GM19328 (cell line): Measurements from ENCODE around the gene ATP5PO.
"Not testable (repeated sequence)": the region's sequence is repeated elsewhere in the genome, so short reads cannot be mapped to it uniquely, and the experiment has no call there.

Experiments used
- ATAC-seq: cut with Tn5 transposase; IDR thresholded peaks from one replicate; pipeline ENCODE4 v1.9.1; 2021; ENCODE audit warnings: mild to moderate bottlenecking, moderate library complexity; ENCODE audit not compliant: unreplicated experiment

Gene ATP5PO

GRCh38 chr21:33940881-33941245 lies 25.3 kb upstream of the ATP5PO start:
- ATAC-seq = no peak

GRCh38 chr21:33940164-33940880 lies 24.7 kb upstream of the ATP5PO start:
- no peak for ATAC-seq

GRCh38 chr21:33939226-33939625 lies 23.6 kb upstream of the ATP5PO start:
- no peak for ATAC-seq

- no peak for ATAC-seq
Measured at GRCh38 chr21:33938381-33938780, 22.8 kb upstream of the ATP5PO start.

GRCh38 chr21:33937931-33938339 lies 22.3 kb upstream of the ATP5PO start:
- ATAC-seq = no peak

GRCh38 chr21:33937146-33937545 lies 21.5 kb upstream of the ATP5PO start:
- ATAC-seq = no peak

- no peak for ATAC-seq
Measured at GRCh38 chr21:33936301-33937038, 20.9 kb upstream of the ATP5PO start.

- ATAC-seq = no peak
Measured at GRCh38 chr21:33932731-33933130, 17.1 kb upstream of the ATP5PO start.

GRCh38 chr21:33931799-33932390 lies 16.3 kb upstream of the ATP5PO start:
- ATAC-seq = no peak

- not testable (repeated sequence) for ATAC-seq
Measured at GRCh38 chr21:33931052-33931798, 15.6 kb upstream of the ATP5PO start.

- not testable (repeated sequence) for ATAC-seq
Measured at GRCh38 chr21:33926248-33926647, 10.6 kb upstream of the ATP5PO start.

- ATAC-seq = no peak
Measured at GRCh38 chr21:33924766-33925100, 9.1 kb upstream of the ATP5PO start.

- no peak for ATAC-seq
Measured at GRCh38 chr21:33924079-33924765, 8.6 kb upstream of the ATP5PO start.

- no peak for ATAC-seq
Measured at GRCh38 chr21:33917421-33917820, 1.8 kb upstream of the ATP5PO start.

- no peak for ATAC-seq
Measured at GRCh38 chr21:33916200-33916567, 580 bp upstream of the ATP5PO start.

GRCh38 chr21:33914188-33914587 lies 1.4 kb downstream of the ATP5PO start:
- ATAC-seq = no peak

- no peak for ATAC-seq
Measured at GRCh38 chr21:33909756-33910155, 5.8 kb downstream of the ATP5PO start.

- no peak for ATAC-seq
Measured at GRCh38 chr21:33908760-33909159, 6.8 kb downstream of the ATP5PO start.

GRCh38 chr21:33904041-33904440 lies 11.6 kb downstream of the ATP5PO start:
- ATAC-seq = no peak

- no peak for ATAC-seq
Measured at GRCh38 chr21:33902349-33902748, 13.3 kb downstream of the ATP5PO start.
